GM12873 (cell line): ENCODE measurements around the gene IDUA.

Experiments used
- CTCF ChIP-seq: IDR thresholded peaks from 2 replicates; pipeline ENCODE4 v1.5.1; 2012; ENCODE audit warnings: low read depth, mild to moderate bottlenecking, moderate library complexity, low read length, control low read depth; ENCODE audit not compliant: insufficient read depth; ENCODE audit errors: missing control alignments

Gene IDUA

DNA sequence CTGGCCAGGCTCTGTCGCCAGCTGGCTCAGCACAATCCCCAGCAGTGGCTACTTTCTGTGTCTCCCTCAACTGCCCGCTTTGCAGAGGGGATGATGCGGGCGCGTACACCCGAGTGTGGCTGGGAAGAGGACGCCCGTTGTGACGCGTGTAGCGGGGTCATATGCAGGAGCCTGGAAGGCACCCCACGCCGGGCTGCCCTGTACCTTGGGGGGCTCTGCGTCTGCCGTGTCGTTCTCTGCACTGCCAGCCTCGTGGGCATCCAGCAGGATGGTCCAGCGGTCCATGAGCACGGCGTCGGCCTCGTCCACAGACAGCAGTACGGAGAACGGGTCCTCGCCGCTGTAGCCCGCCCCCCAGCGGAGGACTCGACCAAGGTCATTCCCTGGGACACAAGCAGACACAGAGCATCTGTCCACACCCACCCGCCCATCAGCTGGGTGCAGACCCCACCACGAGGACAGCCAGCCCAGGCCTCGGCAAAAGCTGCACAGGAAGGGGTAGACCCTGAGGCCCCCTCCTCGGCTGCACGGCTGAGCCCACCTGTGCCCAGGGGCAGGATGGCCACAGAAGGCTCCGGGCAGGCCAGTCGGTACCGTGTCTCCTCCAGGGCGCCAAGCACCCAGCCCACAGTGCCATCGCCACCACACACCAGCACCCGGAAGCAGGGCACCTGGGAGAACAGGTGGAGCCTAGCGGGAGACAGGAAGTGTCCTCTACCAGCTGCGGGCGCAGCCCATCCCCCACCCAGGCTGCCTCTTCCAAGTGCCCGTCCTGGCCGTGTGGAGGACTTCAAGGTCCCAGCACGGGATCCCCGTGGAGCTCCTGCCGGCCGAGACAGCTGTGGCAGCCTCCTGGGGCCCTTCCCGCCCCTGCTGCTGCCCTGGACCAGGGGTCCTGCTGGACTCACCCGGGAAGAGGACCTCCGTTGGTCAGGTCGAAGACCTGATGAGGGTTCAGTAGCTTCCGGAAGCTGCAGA, 24.3 kb upstream of the IDUA start:
- TF ChIP-seq CTCF = no peak

- TF ChIP-seq CTCF = no peak
Measured at GRCh38 chr4:963276-964225, 23.3 kb upstream of the IDUA start.

GRCh38 chr4:964346-965025, 22.4 kb upstream of the IDUA start:
- no peak for TF ChIP-seq CTCF

GRCh38 chr4:965048-965765, 21.6 kb upstream of the IDUA start:
- no peak for TF ChIP-seq CTCF

DNA sequence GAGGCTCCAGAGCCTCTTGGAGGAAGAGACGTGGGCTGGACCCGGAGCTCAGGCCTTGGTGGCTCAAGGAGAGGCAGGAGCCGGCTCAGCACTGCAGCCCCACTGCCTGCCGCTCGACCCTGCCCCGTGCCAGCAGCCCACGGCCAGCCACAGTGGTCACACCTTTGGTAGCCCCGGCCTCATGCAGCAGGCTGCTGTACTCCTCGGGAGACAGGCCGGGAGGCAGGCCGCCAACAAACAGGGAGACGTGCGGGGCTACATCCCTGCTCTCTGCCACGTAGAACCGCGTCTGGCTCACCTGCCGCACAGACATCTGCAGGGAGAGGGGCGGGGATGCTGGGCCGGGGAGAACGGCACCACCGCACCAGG, 21.1 kb upstream of the IDUA start:
- TF ChIP-seq CTCF = no peak

DNA sequence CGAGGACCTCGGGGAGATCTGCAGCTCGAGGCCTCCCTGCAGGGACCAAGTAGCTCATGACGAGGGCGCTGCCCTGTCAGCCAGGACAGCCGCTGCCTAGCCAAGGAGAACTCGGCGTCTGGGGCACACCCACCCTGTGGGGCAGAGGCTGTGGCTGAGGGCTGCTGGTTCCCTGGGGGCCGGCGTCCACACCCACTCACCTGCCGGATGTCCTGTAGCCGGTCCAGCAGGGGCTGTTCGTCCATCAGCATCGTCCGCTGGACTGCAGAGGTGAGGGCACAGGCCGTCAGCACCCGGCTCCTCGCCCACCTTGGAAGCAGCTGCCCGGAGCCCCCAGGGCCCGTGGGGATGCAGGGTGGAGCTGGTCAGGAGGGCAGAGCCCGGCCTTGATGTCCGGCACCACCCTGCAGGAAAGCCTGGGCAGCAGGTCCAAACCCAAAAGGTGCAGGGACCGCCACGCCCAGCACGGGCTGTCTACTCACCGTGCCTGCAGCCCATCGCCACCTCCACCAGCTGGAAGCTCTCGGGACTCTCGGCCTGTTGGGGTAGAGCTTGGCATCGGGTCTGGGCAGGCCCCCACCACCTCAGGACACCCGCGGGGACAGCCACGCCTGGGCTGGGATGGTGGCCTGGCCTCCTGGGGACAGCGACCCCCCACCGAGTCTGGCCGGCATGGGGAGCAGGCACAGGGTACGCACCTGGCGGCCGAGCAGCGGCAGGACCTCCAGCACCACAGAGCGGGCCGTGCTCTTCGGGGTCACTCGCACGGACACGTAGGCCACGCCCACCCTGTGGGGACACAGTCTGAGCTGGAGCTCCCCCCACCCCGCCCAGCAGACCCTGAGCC, 20.4 kb upstream of the IDUA start:
- TF ChIP-seq CTCF = no peak
